Sciatic nerve (tissue), 2 donors: ENCODE measurements around the gene PTPRF. TPM values are rescaled to one million over a fixed set of nuclear protein-coding genes. Genes with fewer than 3 reads are reported as not detected.
"Not testable (repeated sequence)": the region's sequence is repeated elsewhere in the genome, so short reads cannot be mapped to it uniquely, and the experiment has no call there.

Experiments
- ATAC-seq: fragments of 200-7000 bp; cut with Tn5 transposase; one replicate; pipeline ENCODE4 v1.9.1; 2020; ENCODE audit warnings: mild to moderate bottlenecking, moderate library complexity
- DNase-seq: peaks from one replicate; pipeline ENCODE4 v3.0.0-alpha.2; 2020; ENCODE audit warnings: low spot score
- intact Hi-C: fragments of 100-400 bp; cut with DNase I; formaldehyde crosslinking; loops from one replicate; pipeline ENCODE4 v1.14.2; 2022
- total RNA-seq: library from RNA; stranded (reverse); fragmentation: NEBNext Ultra II Directional; extraction: Animal tissue kit (Norgen Biotek cat#: 25700); gene quantifications from one replicate; pipeline ENCODE4 v1.2.1, GENCODE V29; 2021
- donor health status: DM: no; HTN: no; CAD: no.
- donor health status: DM: no; HTN: no; CAD: no.

Gene PTPRF
- 180 TPM for total RNA-seq

DNA sequence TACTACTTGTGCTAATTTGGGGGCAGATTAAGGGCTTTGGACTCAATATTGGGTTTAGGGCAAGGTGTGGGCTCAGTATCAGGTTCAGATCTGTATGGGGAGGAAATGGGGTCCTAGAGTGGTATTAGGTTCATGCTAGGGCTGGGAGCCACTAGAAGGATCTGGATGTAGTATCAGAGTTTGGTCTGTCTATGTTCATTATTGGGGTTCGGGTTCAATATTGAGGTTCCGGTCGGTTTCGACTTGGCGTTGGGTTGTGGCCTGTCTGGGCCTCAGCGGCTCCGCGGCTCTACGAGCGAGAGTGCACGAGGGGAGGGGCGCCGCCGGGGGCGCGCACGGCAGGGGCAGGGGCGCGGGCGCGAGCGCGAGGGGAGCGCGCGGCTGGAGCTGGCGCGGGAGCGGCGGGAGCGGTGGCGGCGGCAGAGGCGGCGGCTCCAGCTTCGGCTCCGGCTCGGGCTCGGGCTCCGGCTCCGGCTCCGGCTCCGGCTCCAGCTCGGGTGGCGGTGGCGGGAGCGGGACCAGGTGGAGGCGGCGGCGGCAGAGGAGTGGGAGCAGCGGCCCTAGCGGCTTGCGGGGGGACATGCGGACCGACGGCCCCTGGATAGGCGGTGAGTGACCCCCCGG, at the start of gene PTPRF:
TSS of gene PTPRF (plus strand) at position 401 of the 624 bp plus-strand sequence. CDS start 14,193 bp downstream, outside the sequence.
- peak; percentile 78 for ATAC-seq

DNA sequence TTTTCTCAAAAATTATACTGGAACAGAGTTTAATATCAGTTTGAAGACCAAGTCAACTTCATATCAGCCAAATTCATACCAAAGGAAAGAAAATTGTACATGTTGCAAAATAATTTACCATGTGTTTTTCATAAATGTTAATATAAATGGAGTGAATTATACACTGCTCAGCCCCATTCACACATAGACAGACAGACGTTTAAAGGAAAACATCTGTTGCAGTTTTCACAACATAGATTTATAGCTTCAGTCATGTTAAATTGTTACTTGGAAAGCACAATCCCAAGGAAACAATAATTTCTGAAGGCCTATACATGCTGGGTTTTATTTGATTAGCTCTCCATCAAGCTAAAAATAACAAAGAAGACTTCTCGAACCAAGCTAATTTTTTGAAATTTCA, 49.2 kb upstream of the PTPRF start:
- ATAC-seq = no peak
- intact Hi-C loops = no loop called here

More for the DNA sequence above, at the start of gene PTPRF:
- intact Hi-C loops = loop anchor here (10.0 kb wide), 1 partner anchor 404 kb away; the partner anchor contains the start of gene ARTN
- DNase-seq = peak; percentile 83

DNA sequence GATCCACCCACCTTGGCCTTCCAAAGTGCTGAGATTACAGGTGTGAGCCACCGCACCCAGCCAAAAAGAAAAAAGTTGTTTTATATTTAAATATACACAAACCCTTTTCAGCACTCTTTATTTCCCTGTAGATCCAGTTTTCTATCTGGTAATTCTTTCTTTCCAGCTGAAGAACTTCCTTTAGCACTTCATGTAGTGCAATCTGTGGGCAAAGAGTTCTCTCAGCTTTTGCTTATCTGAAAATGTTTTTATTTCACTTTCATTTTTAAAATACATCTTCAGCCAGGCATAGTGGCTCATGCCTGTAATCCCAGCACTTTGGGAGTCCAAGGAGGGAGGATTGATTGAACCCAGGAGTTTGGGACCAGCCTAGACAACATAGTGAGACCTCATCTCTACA, 48.5 kb upstream of the PTPRF start:
- ATAC-seq (no peak), DNase-seq (no peak)
- intact Hi-C loops = no loop called here

More for the DNA sequence above, 49.2 kb upstream of the PTPRF start:
- no peak for DNase-seq

DNA sequence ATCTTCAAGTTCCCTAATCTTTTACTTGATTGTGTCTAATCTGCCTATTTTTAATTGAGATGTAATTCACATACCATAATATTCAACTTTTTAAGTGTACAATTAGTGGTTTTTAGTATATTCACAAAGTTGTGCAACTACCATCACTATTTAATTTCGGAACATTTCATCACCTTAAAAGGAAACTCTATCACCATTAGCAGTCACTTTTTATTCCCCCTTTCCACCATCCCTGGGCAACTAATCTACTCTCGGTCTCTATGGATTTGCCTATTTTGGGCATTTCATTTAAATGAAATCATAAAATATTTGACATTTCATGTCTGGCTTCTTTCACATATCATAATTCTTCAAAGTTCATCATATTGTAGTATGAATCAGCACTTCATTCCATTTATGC, 46.3 kb upstream of the PTPRF start:
- ATAC-seq (no peak), DNase-seq (no peak)
- intact Hi-C loops = no loop called here

DNA sequence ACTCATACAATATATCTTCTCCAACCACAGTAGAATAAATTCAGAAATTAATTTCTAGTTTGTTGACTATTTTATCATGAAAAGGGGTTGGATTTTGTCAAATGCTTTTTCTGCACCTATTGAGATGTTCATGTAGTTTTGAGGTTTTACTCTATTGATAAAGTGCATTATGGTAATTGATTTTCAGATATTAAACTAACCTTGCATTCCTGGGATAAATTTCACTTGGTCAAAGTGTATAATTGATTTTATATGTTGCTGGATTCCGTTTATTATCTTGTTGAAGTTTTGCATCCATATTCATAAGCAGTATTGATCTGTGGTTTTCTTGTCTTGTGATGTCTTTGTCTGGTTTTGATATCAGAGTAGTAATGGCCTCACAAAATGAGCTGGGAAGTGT, 42.5 kb upstream of the PTPRF start:
- intact Hi-C loops = no loop called here
- ATAC-seq (no peak), DNase-seq (no peak)

DNA sequence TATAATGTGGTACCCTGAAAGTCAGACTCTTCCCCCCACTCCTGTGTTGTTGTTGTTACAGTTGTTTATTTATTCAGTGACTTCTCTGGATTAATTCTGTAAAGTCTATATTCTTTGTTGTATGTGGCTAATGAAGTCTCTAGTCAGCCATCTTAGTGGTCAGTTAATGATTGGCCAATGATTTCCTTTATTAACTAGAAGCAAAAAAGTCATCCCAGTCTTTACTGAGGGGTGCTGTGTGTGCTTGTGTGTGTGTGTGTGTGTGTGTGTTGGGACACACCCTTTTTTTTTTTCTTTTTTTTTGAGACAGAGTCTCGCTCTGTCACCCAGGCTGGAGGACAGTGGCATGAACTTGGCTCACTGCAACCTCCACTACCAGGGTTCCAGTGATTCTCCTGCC, 39.6 kb upstream of the PTPRF start:
- no peak for DNase-seq
- ATAC-seq = no peak
- intact Hi-C loops = no loop called here

DNA sequence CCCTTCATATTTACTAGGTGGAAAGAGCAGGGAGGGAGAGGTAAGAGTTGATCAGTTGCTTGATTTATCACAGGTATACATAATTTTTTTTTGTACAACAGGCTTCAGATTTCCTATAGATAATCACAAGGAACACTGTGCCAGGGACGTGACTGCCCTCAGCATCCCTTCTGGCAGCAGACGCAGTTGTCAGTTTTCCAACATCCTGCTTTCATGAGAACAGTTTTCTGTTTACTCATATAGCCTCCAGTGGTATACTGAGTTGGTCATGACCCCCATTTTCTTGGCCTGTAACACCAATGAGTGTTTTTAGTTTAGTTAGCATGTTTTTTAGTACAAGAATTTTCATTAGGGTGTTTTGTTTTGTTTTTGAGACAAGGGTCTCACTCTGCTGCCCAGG, 37.9 kb upstream of the PTPRF start:
- DNase-seq (no peak), ATAC-seq (no peak)
- intact Hi-C loops = no loop called here

DNA sequence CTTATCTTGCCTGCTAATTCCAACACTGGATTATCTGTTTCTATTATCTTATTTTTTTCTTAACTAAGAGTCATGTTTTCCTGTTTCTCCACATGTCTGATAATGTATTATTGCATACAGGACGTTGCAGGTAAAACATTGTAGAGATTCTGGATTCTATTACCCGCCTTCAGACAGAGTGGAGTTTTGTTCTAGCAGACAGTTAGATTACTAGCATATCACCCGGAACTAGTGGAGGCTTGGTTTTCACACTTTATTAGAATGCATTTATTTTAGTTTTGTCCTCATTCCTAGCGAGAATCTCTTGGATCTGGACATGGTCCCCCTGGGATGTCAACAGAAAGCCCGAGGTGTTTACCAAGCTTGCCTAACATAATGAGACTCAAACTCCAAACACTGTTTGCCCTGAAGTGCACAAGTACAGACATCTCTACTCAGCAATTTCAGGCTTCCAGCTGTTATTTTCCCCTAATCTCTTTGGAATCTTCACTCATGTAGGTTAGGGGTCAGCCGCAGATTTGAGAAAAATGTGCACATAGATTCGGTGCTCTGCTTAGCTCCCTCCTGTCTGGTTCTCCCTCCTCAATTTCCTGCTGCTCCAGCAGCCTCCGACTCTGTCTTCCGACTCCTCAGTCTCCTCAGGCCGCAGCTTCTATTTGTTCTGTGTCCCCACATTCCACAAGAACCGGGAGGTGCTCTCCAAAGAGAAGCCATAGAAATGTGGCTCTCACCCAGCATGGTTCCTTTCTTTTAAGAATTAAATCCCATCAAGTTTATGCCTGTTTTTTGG, 36.8 kb upstream of the PTPRF start:
- ATAC-seq = peak; percentile 53
- intact Hi-C loops = no loop called here
- DNase-seq = no peak

DNA sequence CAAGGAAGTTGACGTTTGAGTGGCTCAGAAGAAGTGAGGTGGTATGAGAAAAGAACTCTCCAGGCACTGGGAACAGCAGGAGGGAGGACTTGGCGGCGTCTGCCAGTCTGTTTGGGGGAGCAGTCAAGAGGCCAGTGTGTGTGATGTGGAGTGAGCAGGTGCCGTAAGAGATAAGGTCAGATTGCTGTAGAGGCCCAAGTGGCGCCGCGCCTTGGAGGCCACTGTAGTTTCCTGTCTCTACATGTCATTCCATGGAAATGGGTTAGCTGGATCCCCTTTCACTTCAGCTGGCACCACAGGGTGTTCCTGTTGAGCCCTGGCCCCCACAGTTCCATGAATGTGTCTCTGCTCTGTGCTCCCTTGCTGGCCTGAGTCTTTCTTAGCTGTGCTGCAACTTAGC, 35.5 kb upstream of the PTPRF start:
- no peak for DNase-seq
- ATAC-seq = no peak
- intact Hi-C loops = no loop called here

DNA sequence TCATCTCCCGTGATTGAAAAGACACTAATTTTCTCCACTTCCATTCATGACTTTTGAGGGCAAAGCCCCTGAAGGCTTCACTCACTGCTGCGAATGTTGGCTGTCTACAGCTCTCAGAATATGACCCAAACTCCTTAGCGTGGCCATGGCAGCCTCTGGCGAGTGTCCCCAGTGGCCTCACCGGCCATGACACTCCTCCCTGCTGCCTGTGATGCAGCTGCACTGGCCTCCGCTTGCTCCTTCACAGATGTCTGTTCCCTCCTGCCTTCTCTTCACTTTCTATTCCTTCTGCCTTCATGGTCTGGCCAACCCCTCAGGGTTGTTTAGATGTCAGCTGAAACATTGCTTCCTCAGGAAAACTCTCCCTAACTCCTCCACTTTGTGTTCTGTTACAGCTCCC, 30.8 kb upstream of the PTPRF start:
- intact Hi-C loops = no loop called here
- DNase-seq = no peak
- no peak for ATAC-seq

DNA sequence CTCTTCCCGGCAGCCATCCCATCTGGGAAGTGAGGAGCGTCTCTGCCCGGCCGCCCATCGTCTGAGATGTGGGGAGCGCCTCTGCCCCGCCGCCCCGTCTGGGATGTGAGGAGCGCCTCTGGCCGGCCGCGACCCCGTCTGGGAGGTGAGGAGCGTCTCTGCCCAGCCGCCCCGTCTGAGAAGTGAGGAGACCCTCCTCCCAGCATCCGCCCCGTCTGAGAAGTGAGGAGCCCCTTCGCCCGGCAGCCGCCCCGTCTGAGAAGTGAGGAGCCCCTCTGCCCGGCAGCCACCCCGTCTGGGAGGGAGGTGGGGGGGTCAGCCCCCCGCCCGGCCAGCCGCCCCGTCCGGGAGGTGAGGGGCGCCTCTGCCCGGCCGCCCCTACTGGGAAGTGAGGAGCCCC, 28.9 kb upstream of the PTPRF start:
- ATAC-seq, intact Hi-C loops, DNase-seq: not testable (repeated sequence)

DNA sequence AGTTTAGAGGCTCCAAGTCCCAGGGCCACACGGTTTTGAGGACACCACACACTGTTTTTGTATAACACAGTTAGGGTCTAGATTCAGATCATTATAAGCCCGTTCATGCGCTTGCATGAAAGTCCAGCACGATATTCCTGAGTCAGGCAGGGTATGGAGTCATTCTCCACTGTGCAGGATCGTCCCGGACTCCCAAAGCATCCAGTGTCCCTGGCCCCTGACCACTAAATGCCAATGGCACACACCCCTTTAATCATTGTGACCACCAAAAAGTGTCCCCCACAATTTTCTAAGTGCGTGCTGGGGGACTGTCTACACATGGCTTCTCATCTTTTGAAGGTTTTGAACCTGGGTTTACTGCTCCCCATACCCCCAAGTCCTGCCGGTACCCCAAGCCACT, 27.1 kb upstream of the PTPRF start:
- DNase-seq = no peak
- intact Hi-C loops = no loop called here
- ATAC-seq = no peak

DNA sequence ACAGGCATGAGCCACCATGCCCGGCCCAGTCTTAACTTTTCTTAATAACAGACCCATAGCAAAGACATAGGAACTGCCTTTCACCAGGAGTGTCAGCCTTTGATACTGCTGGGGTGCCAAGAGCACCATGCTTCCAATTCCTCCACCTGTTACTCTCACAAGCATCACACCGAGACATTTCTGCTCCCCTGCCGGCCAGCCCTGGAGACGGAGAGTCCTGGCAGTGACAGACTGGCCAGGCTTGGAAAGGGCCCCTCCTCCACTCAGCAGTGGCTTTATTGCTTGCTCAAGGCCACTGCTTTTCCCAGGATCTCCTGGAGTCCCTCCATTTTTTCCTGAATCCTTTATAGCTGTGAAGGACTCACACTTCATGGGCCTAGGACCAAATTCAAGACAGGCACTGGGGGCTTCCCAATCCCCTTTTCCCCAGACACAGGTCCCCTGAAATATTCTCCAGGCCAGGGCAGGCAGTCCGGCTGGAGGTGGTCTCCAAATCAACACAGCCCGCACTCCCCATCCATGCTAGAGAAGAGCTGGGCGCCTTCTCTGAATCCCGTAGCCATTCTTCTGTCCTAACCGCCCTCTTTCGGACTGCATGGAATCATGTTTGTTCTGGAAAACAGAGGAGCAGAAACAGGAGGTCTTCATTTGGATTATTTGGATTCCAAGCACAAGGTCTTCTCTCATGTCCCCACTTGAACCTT, 25.5 kb upstream of the PTPRF start:
- intact Hi-C loops = no loop called here
- ATAC-seq = no peak
- DNase-seq = no peak

DNA sequence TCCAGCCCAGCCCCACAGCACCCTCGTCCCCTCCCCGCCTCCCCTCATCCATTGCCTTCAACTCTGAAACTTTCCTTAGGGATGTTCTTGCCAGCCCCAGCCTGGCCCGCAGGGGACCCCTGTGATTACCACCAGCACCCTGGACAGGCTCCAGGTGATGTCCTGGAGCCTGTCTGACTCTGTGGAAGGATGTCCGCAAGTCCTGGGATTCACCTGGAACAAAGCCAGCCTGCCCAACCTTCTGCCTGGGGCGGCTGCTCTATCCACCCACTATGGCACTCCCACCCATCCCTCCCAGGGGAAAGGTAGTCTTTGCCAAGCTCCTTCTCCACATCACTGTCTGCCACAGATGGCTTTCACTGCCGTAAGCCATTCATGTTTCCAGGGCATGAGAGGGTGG, 24.4 kb upstream of the PTPRF start:
- DNase-seq (no peak), ATAC-seq (no peak)
- intact Hi-C loops = no loop called here

DNA sequence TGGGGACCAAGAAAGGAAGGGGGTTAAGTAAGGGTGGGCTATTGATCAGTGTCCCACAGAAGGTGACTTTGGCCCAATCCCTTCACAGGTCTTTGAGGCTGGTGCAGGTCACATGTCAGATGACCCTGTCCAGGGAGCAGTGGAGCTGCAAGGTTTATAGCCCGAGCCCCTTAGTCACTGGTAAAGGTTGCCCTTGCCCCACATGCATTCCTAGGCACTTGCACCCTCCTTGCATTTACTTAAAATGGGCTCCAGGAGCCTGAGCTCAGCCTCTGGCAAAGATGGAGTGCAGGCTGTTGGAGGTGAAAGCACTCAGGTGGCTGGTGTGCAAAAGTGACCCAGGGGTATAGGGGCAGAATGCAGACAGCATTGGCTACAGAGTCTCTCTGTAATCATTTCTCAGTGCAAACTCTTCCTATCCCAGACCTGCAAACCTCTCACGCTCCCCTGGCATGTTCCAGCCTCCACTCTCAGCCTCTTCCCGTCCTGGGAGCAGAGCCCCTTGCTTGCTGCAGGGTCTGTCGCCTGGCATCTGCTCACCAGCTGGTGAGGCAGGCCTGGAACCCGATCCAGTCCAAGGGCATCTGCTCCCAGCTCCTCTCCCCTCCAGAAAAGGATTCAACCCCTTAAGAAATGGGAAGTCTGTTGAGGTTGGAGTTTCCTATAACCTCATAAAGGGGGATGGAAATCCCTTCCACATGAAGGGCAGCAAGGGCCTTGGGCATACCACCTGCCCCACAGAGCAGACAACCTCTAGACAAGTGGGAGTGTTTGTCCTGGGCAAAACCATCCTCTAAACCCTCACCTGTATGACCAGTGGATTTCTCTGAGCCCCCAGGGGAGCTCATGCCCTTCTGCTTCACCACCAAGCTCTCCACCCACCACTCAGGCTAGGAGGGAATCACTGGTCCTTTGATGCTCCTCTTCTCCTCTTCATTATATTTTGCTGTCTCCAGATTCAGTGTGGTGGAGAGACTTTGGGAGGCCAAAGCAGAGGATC, 23.1 kb upstream of the PTPRF start:
- DNase-seq (no peak), ATAC-seq (no peak)
- intact Hi-C loops = no loop called here

DNA sequence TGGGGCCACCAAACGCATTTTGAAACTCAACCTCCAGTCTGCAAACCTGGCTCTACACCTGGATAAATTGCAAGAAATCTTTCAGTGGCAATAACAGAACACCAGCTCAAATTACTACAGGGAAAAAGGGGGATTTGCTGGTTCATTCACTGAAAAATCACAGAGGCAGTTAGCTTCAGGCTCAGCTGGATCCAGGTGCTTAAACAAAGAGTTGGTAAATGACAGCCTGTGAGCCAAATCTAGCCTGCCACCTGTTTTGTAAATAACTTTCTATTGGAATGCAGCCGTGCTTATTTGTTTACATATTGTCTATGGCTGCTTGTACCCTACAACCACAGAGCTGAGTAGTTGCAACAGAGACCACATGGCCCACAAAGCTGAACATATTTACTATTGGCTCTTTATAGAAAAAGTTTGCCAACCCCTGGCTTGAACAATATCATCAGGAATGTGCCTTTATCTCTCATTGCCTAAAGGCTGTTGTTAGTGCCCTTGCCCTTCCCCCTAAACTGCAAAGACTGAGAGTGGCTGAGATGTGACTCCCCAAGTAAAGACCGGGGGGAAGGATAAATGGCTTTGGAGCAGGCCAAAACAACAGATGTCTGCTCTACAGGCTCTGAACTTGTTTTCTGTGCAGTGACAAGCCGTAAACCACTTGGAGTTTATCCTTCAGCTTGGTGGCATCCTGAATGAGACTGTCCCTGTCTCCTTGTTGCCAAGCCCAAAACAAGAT, 21.5 kb upstream of the PTPRF start:
- DNase-seq = no peak
- intact Hi-C loops = no loop called here
- no peak for ATAC-seq

DNA sequence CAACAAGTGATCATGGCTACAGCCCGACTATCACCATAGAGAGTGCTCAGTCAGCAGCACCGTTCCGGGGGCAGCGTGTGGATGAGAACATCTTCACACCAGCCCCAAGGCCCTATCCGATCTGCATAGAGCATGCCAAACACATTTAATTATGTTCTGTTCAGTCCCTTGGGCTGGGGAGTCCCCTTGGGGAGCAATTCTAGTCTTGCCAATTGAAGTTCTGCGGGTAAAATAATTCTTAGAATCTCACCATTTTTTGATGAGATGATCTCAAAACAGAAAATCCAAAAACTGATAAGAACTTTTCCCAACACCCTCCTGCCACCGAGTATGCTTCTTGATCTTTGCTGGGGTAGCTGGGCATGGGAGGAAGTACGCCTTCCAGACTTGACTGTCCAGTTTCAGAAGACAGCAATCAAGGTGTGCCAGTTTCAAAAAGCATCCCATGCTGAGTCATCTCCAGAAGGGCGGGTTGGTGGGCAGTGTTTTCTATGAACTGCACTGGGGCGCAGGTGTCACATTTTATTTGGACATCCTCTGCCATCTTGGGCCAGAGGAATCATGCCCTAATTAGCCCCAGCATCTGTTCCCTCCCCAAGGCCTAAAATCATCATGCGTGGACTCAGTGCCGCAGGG, 20.8 kb upstream of the PTPRF start:
- ATAC-seq (no peak), DNase-seq (no peak)
- intact Hi-C loops = no loop called here

DNA sequence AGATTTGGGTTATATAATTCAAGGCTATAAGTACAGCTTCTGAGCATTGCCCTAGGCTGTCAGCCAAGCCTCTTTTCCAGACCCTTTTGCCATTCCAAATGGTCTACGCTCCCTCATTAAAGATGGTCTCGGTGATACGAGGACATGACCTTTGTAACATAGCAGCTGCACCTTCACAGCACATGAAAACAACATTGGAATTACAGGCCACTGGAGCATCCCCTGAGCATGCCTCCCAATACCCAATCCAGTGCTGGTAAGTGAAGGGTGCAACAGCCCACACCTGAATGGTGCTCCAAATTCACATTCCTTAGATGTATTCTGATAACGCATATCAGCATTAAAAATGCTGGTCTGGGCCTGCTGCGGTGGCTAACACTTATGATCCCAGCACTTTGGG, 20.1 kb upstream of the PTPRF start:
- DNase-seq (no peak), ATAC-seq (no peak)
- intact Hi-C loops = no loop called here
